H9 (cell line): ENCODE results near the gene VGLL1. TPM values are rescaled to one million over a fixed set of nuclear protein-coding genes. Genes with fewer than 3 reads are reported as not detected.

Experiments
- DNase-seq: peaks from one replicate; pipeline ENCODE4 v3.0.0-alpha.2; 2017
- H2AFZ ChIP-seq: one replicate; pipeline ENCODE4 v1.6.1; 2013; ENCODE audit warnings: mild to moderate bottlenecking, low read length, control low read depth, moderate library complexity
- H2AK5ac ChIP-seq: 2 replicates; pipeline ENCODE4 v1.6.1; 2013; ENCODE audit warnings: low read length, control low read depth, mixed read lengths; ENCODE audit not compliant: insufficient read length
- H2BK120ac ChIP-seq: one replicate; pipeline ENCODE4 v1.6.1; 2013; ENCODE audit warnings: low read depth, mild to moderate bottlenecking, low read length, control low read depth, inconsistent platforms; ENCODE audit not compliant: poor library complexity, severe bottlenecking
- H2BK12ac ChIP-seq: 2 replicates; pipeline ENCODE4 v1.6.1; 2013; ENCODE audit warnings: low read length, control low read depth, mixed read lengths, low read depth; ENCODE audit not compliant: insufficient read length
- H2BK15ac ChIP-seq: 2 replicates; pipeline ENCODE4 v1.6.1; 2013; ENCODE audit warnings: low read depth, low read length, control low read depth
- H2BK20ac ChIP-seq: one replicate; pipeline ENCODE4 v1.6.1; 2013; ENCODE audit warnings: low read depth, mild to moderate bottlenecking, low read length, control low read depth, inconsistent platforms; ENCODE audit not compliant: poor library complexity, severe bottlenecking
- H2BK5ac ChIP-seq: 2 replicates; pipeline ENCODE4 v1.6.1; 2013; ENCODE audit warnings: low read length, control low read depth, mixed read lengths; ENCODE audit not compliant: insufficient read length
- H3K14ac ChIP-seq: 2 replicates; pipeline ENCODE4 v1.6.1; 2013; ENCODE audit warnings: low read length, control low read depth; ENCODE audit not compliant: insufficient read depth
- H3K18ac ChIP-seq: 2 replicates; pipeline ENCODE4 v1.6.1; 2013; ENCODE audit warnings: low read depth, mild to moderate bottlenecking, mixed read lengths, low read length, control low read depth; ENCODE audit not compliant: insufficient read length
- H3K23ac ChIP-seq: 2 replicates; pipeline ENCODE4 v1.6.1; 2013; ENCODE audit warnings: low read length, control low read depth, mixed read lengths, low read depth; ENCODE audit not compliant: insufficient read length
- H3K23me2 ChIP-seq: 2 replicates; pipeline ENCODE4 v1.6.1; 2013; ENCODE audit warnings: low read depth, mild to moderate bottlenecking, mixed read lengths, low read length, control low read depth; ENCODE audit not compliant: insufficient read length, poor library complexity, severe bottlenecking
- H3K27ac ChIP-seq: 2 replicates; pipeline ENCODE4 v1.5.1; 2013; ENCODE audit warnings: low read length, control low read depth, mixed read lengths, low read depth; ENCODE audit not compliant: insufficient read length
- H3K27me3 ChIP-seq: 2 replicates; pipeline ENCODE4 v1.6.1; 2013; ENCODE audit warnings: low read length, control low read depth, inconsistent platforms; ENCODE audit not compliant: insufficient read depth
- H3K4ac ChIP-seq: 2 replicates; pipeline ENCODE4 v1.6.1; 2013; ENCODE audit warnings: low read depth, mild to moderate bottlenecking, control low read depth, inconsistent platforms, low read length, moderate library complexity
- H3K4me1 ChIP-seq: 2 replicates; pipeline ENCODE4 v1.6.1; 2013; ENCODE audit warnings: low read length, control low read depth, inconsistent platforms; ENCODE audit not compliant: insufficient read depth
- H3K4me2 ChIP-seq: 2 replicates; pipeline ENCODE4 v1.6.1; 2013; ENCODE audit warnings: low read length, control low read depth, mixed read lengths; ENCODE audit not compliant: insufficient read length, insufficient read depth
- H3K56ac ChIP-seq: 2 replicates; pipeline ENCODE4 v1.6.1; 2013; ENCODE audit warnings: low read depth, mild to moderate bottlenecking, mixed read lengths, low read length, control low read depth; ENCODE audit not compliant: insufficient read length
- H3K79me1 ChIP-seq: 2 replicates; pipeline ENCODE4 v1.6.1; 2013; ENCODE audit warnings: low read depth, mild to moderate bottlenecking, moderate library complexity, low read length, control low read depth, inconsistent platforms; ENCODE audit not compliant: insufficient read depth, poor library complexity, severe bottlenecking
- H3K79me2 ChIP-seq: 2 replicates; pipeline ENCODE4 v1.6.1; 2013; ENCODE audit warnings: low read length, control low read depth, inconsistent platforms; ENCODE audit not compliant: insufficient read depth
- H3K9ac ChIP-seq: 2 replicates; pipeline ENCODE4 v1.6.1; 2013; ENCODE audit warnings: low read length, control low read depth, mixed read lengths; ENCODE audit not compliant: insufficient read length; ENCODE audit errors: extremely low read depth
- H3K9me3 ChIP-seq: one replicate; pipeline ENCODE4 v1.6.1; 2013; ENCODE audit warnings: low read depth, low read length, inconsistent platforms; ENCODE audit not compliant: control insufficient read depth
- H3T11ph ChIP-seq: one replicate; pipeline ENCODE4 v1.6.1; 2013; ENCODE audit warnings: mild to moderate bottlenecking, low read length, control low read depth, inconsistent platforms
- H4K20me1 ChIP-seq: one replicate; pipeline ENCODE4 v1.6.1; 2013; ENCODE audit not compliant: control insufficient read depth, insufficient read length, insufficient read depth
- H4K5ac ChIP-seq: 2 replicates; pipeline ENCODE4 v1.6.1; 2013; ENCODE audit warnings: low read depth, mild to moderate bottlenecking, mixed read lengths, low read length, control low read depth; ENCODE audit not compliant: insufficient read length
- H4K8ac ChIP-seq: replicated peaks from 2 replicates; pipeline ENCODE4 v1.6.1; 2013; ENCODE audit warnings: low read length, control low read depth, mixed read lengths, low read depth; ENCODE audit not compliant: insufficient read length
- H4K91ac ChIP-seq: 2 replicates; pipeline ENCODE4 v1.6.1; 2013; ENCODE audit warnings: low read depth, mild to moderate bottlenecking, moderate library complexity, mixed read lengths, low read length, control low read depth; ENCODE audit not compliant: insufficient read length
- H3K27ac Mint-ChIP-seq, 3 experiments: 2 replicates in 2 of 3; 3 replicates in 1 of 3; pipeline ENCODE4 v1.8.0; 2020 to 2021; ENCODE audit warnings: mixed read lengths in 3 of 3, mild to moderate bottlenecking in 1 of 3, moderate library complexity in 1 of 3
- H3K27me3 Mint-ChIP-seq: 2 replicates; pipeline ENCODE4 v1.8.0; 2021; ENCODE audit warnings: low read depth, mild to moderate bottlenecking, moderate library complexity, mixed read lengths
- H3K36me3 Mint-ChIP-seq, 3 experiments: 2 replicates in 2 of 3; 3 replicates in 1 of 3; pipeline ENCODE4 v1.8.0; 2020 to 2021; ENCODE audit warnings: low read depth in 3 of 3, mixed read lengths in 3 of 3; ENCODE audit not compliant: insufficient read depth in 1 of 3
- H3K4me1 Mint-ChIP-seq, 2 experiments: 2 replicates each; pipeline ENCODE4 v1.8.0; 2020; ENCODE audit warnings: mixed read lengths in 2 of 2
- H3K4me3 Mint-ChIP-seq, 2 experiments: 2 replicates in 1 of 2; 3 replicates in 1 of 2; pipeline ENCODE4 v1.8.0; 2020 to 2021; ENCODE audit warnings: mild to moderate bottlenecking in 2 of 2, mixed read lengths in 2 of 2, moderate library complexity in 1 of 2
- H3K9me3 Mint-ChIP-seq, 2 experiments: 2 replicates in 1 of 2; 3 replicates in 1 of 2; pipeline ENCODE4 v1.8.0; 2020; ENCODE audit warnings: mild to moderate bottlenecking in 2 of 2, mixed read lengths in 2 of 2, moderate library complexity in 1 of 2
- CTCF ChIP-seq: fragments of 200-600 bp; sonication (generic); conservative IDR thresholded peaks from 3 replicates; pipeline ENCODE4 v1.8.0; 2021; ENCODE audit warnings: antibody characterized with exemption, mild to moderate bottlenecking
- WGBS: extraction: QIAGEN DNeasy Blood & Tissue Kit; methylation state at CpG from one replicate; pipeline ENCODE4 v1.1.7; 2013; ENCODE audit warnings: missing lambda C conversion rate, low lambda C conversion rate, mixed read lengths; ENCODE audit not compliant: insufficient read length; ENCODE audit errors: extremely low coverage; 5-methylcytosine and 5-hydroxymethylcytosine counted together
- total RNA-seq: library from RNA; stranded (reverse); gene quantifications from 2 replicates; pipeline ENCODE4 v1.2.1, GENCODE V29; 2021

The VGLL1 gene
- total RNA-seq, 1 experiment from 2014 or later, result not detected

GRCh38 chrX:136534131-136534530 lies 2.1 kb downstream of the VGLL1 start:
- no CpG with 5 or more reads among the region's 2 CpGs for WGBS
- no peak overlapping the region for H2BK15ac ChIP-seq
- H2BK120ac ChIP-seq, result no peak overlapping the region
- Mint-ChIP-seq H3K4me3 (no peak overlapping the region), H3K4me1 (no peaks in the 10 kb centered on the region), H3K9me3 (peaks cover 56 to 64% of the 10 kb centered on the region in 2 experiments), H3K27ac (no peak overlapping the region), H3K36me3 (peaks cover 0 to 1% (median 0%) of the 10 kb centered on the region in 3 experiments; a peak in 1 of 7 replicates), H3K27me3 (peaks cover 6% of the 10 kb centered on the region)
- no peak overlapping the region for H3K23ac ChIP-seq
- no peak overlapping the region for H4K91ac ChIP-seq
- no peaks in the 10 kb centered on the region for H3K79me2 ChIP-seq
- H4K5ac ChIP-seq, result no peak overlapping the region
- H2BK12ac ChIP-seq, result no peak overlapping the region
- H4K8ac ChIP-seq, result no peak overlapping the region
- H2AFZ ChIP-seq, result no peak overlapping the region
- H3K9me3 ChIP-seq, result peaks cover 42% of the 10 kb centered on the region
- no peak overlapping the region for H3K56ac ChIP-seq
- no peak overlapping the region for H3T11ph ChIP-seq
- no peak overlapping the region for H2AK5ac ChIP-seq
- H2BK20ac ChIP-seq, result no peak overlapping the region
- H3K79me1 ChIP-seq, result no peaks in the 10 kb centered on the region
- no peak overlapping the region for H2BK5ac ChIP-seq
- no peak overlapping the region for H3K4me2 ChIP-seq
- no peaks in the 10 kb centered on the region for H3K23me2 ChIP-seq
- H3K4me1 ChIP-seq, result no peaks in the 10 kb centered on the region
- no peak overlapping the region for H3K27ac ChIP-seq
- no peaks in the 10 kb centered on the region for H3K27me3 ChIP-seq
- no peak for TF ChIP-seq CTCF
- no peak overlapping the region for H3K18ac ChIP-seq
- H4K20me1 ChIP-seq, result no peaks in the 10 kb centered on the region
- H3K9ac ChIP-seq, result no peak overlapping the region
- H3K14ac ChIP-seq, result no peak overlapping the region
- no peak overlapping the region for H3K4ac ChIP-seq
- no peak for DNase-seq
